ENCODE data around the gene SELENOO. TPM values are rescaled to one million over a fixed set of nuclear protein-coding genes. Genes with fewer than 3 reads are reported as not detected.
A peak's percentile ranks its signal among the peaks of the same experiment; 100 is the strongest.

The SELENOO gene
- total RNA-seq, 1 donor from 2014 or later = 39.0 TPM

DNA sequence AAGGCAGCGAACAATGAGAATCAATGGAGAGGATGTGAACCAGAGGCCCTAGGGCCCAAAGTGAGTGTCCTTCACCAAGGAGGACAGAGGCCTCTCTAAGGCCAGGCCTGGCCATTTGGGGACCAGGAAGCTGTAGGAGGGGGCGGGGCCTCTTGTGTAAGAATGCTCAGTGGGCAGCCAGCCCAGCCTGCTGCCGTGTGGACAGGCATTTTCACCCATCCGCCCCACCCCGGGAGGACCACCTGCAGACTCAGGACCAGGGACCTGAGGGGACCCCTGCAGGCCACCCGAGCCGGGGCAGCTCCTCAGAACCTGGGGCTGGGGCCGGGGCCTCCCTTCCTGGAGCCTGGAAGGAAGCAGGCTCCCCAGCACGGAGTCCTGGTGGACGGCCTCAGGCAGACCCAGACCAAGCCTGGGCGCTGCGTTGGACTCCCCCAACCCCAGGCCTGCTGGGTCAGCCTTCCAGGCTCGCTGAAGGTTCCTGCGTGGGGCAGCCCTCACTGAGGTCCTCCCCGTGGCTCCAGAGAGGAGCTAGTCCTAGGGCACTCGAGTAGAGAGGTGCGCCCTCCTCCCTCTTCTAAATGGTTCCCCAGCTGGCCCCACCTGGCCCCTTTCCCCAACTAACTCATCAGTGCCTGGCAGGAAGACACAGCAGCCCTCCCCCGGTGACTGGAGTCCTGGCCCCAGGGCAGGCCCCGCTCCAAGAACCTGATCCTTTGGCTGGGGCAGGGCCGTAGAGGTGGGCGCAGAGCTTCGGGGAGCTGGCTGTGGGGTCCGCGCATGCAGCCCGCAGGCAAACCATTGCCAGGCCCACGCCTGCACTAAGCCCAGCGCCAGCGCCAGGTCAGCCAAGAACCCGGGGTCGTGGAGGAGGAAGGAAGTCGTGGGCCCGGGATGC lies 16.6 kb upstream of the SELENOO start:
- CTCF ChIA-PET = no interaction called here
- Mint-ChIP-seq H3K9me3 (no peaks in the 10 kb centered on the region), H3K4me1 (peaks cover 37% of the 10 kb centered on the region), H3K27me3 (peaks cover 9% of the 10 kb centered on the region), H3K4me3 (peak overlapping the region; percentile 78), H3K36me3 (ENCODE audit: low read depth) (peaks cover 2% of the 10 kb centered on the region), H3K27ac (no peak overlapping the region)
- no peak for DNase-seq
- ATAC-seq (ENCODE audit: low read depth) = no peak
- intact Hi-C loops (cut with micrococcal nuclease) = loop anchor here (2.0 kb wide), 1 partner anchor 17 kb away; the partner anchor contains the start of gene SELENOO
- POLR2A ChIA-PET = interaction anchor here (0.6 to 1.2 kb wide), 2 partner anchors 8 to 172 kb away, joined by 3 to 5 read pairs; partner anchors contain the start of gene IL17REL
- TF ChIP-seq, protein P1, sequence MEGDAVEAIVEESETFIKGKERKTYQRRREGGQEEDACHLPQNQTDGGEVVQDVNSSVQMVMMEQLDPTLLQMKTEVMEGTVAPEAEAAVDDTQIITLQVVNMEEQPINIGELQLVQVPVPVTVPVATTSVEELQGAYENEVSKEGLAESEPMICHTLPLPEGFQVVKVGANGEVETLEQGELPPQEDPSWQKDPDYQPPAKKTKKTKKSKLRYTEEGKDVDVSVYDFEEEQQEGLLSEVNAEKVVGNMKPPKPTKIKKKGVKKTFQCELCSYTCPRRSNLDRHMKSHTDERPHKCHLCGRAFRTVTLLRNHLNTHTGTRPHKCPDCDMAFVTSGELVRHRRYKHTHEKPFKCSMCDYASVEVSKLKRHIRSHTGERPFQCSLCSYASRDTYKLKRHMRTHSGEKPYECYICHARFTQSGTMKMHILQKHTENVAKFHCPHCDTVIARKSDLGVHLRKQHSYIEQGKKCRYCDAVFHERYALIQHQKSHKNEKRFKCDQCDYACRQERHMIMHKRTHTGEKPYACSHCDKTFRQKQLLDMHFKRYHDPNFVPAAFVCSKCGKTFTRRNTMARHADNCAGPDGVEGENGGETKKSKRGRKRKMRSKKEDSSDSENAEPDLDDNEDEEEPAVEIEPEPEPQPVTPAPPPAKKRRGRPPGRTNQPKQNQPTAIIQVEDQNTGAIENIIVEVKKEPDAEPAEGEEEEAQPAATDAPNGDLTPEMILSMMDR (IDR thresholded peaks at IDR 0.05) = no peak

- no peak overlapping the region for H3K27ac Mint-ChIP-seq
- H3K36me3 Mint-ChIP-seq (ENCODE audit: low read depth) = peaks cover 2% of the 10 kb centered on the region
- ChIA-PET POLR2A (interaction anchor here (0.6 to 1.2 kb wide), 4 partner anchors 8 to 66 kb away, joined by 3 to 5 read pairs (median 4); partner anchors contain the start of gene HDAC10), CTCF (no interaction called here)
- ATAC-seq (ENCODE audit: low read depth) = no peak
- H3K27me3 Mint-ChIP-seq = peaks cover 4% of the 10 kb centered on the region
- DNase-seq = no peak
- H3K4me1 Mint-ChIP-seq = peaks cover 39% of the 10 kb centered on the region
- TF ChIP-seq, protein P1 (IDR thresholded peaks at IDR 0.05) = no peak
- intact Hi-C loops (cut with micrococcal nuclease) = loop anchor here (1.0 to 2.0 kb wide), 2 partner anchors 12 to 16 kb away; partner anchors contain the start of gene SELENOO
- H3K9me3 Mint-ChIP-seq = no peaks in the 10 kb centered on the region
- peak overlapping the region; percentile 78 for H3K4me3 Mint-ChIP-seq
Observed at GRCh38 chr22:50184902-50185374, 15.9 kb upstream of the SELENOO start.

GRCh38 chr22:50185375-50186087 lies 15.3 kb upstream of the SELENOO start, which contains the start of gene TRABD:
TSS of gene TRABD (plus strand) at chr22:50185913. CDS start at chr22:50193061, 7,148 bp downstream.
- Mint-ChIP-seq H3K27ac (peak within 1 kb of the TSS; percentile 84), H3K9me3 (no peaks in the 10 kb centered on the region), H3K4me1 (peaks cover 42% of the 10 kb centered on the region), H3K36me3 (ENCODE audit: low read depth) (peaks cover 3% of the 10 kb centered on the region), H3K4me3 (peak within 1 kb of the TSS; percentile 93), H3K27me3 (peaks cover 2% of the 10 kb centered on the region)
- POLR2A ChIA-PET = interaction anchor here (0.6 kb wide), 3 partner anchors 22 to 65 kb away, joined by 3 to 5 read pairs (median 4); partner anchors contain the start of gene HDAC10
- CTCF ChIA-PET = no interaction called here
- intact Hi-C loops (cut with micrococcal nuclease) = loop anchor here (1.0 to 2.0 kb wide), 2 partner anchors 12 to 15 kb away; partner anchors contain the start of gene SELENOO
- DNase-seq = peak; percentile 87
- TF ChIP-seq, protein P1 (IDR thresholded peaks at IDR 0.05) = no peak
- peak; percentile 59 for ATAC-seq (ENCODE audit: low read depth)

DNA sequence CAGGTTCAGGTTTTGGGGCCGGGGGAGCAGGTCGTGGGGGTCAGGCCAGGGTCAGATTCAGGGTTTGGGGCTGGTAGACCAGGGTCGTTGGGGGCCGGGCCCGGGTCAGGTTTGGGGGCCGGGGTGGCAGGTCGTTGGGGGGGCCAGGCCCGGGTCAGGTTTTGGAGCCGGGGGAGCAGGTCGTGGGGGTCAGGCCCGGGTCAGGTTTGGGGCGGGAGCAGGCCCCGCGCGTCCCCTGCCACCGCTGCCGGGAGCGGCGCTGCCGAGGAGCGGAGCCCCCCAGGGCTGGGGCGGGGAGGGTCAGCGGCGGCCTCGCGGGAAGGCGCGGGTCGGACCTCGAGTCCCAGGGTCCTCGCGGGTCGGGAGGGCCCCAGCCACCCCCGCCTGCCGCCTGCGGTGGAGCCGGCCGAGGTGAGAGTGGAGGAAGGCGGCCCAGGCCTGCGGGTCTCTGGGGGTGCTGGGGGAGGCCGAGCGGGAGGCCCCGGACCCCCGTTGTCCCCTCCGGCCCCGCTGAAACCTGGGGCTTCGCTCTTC lies 14.6 kb upstream of the SELENOO start:
- CTCF ChIA-PET = interaction anchor here (0.8 to 0.9 kb wide), 2 partner anchors 20 to 37 kb away, joined by 3 read pairs; no protein-coding TSS in a partner anchor
- H3K4me1 Mint-ChIP-seq = peaks cover 49% of the 10 kb centered on the region
- H3K9me3 Mint-ChIP-seq = no peaks in the 10 kb centered on the region
- intact Hi-C loops (cut with micrococcal nuclease) = no loop called here
- peak overlapping the region; percentile 84 for H3K27ac Mint-ChIP-seq
- POLR2A ChIA-PET = interaction anchor here (0.7 to 1.6 kb wide), 7 partner anchors 10 to 255 kb away, joined by 3 to 12 read pairs (median 4); partner anchors contain the start of genes HDAC10 and SELENOO
- TF ChIP-seq, protein P1 (IDR thresholded peaks at IDR 0.05) = no peak
- no peak for ATAC-seq (ENCODE audit: low read depth)
- H3K4me3 Mint-ChIP-seq = peak overlapping the region; percentile 93
- peaks cover 3% of the 10 kb centered on the region for H3K36me3 Mint-ChIP-seq (ENCODE audit: low read depth)
- peaks cover 2% of the 10 kb centered on the region for H3K27me3 Mint-ChIP-seq
- DNase-seq = no peak

Measured in activated B cell treated with CpG ODN at 0.5 μM for 24 hours (primary cell).